Effector CD4-positive, alpha-beta T cell (primary cell): ENCODE measurements around the gene MPC1L.
A peak's percentile ranks its signal among the peaks of the same experiment; 100 is the strongest.

Experiments
- DNase-seq: peaks from one replicate; pipeline ENCODE4 v3.0.0-alpha.2; 2020

Gene MPC1L

DNA sequence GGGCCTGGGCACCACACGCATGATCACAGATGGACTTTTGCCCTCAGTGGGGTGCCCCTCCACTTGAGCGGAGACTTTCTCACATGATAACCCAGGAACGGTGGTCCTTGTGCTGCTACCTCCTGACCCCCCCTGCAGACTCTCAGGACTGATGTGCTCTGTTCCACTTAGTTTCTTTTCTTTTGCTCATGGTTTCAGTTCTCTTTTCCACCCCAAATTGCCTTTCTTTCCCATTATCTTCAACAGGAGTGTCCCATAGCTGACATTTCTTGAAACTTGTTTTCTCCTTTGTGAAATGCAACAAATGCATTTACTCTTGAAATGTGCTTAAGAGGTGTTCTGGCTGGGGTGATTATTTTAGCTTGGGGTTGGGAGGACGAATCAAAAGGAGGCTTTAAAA is 9.0 kb downstream of the MPC1L start:
- DNase-seq = no peak

DNA sequence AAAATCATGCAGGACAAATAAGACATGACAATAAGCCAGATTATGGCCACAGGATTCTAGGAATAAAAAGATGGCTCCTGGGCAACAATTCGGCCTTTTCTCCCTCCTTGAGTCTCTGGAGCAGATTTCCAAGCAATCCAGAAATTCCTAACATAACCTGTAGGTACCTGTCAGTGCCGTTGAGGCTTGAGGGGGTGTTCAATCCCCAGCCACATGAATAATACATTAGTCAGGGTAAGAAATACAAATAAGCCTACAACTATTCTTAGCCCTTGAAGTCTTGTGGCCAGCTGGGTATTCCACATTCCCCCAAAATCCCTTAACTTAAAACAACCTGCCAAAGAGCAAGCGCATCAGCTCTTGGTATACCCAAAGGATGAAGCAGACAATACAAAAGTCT is 14.5 kb downstream of the MPC1L start:
- DNase-seq = no peak

DNA sequence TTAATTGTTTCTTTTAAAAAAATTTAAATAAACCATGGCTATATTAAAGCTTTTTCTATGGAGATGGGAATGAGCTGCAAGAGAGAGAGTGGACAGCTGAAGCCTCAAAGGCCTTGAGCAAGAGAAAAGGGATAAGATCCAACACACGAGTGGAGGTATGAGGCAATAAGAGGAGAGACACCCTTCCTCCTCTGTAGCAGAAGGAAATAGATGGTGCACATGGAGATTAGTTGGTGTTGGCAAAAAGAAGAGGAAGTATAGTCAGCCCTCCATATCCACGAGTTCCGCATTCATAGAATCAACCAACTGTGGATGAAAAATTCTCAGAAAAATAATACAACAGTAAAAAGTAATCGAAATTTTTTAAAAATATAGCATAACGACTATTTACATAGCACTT is 20.9 kb downstream of the MPC1L start:
- no peak for DNase-seq

DNA sequence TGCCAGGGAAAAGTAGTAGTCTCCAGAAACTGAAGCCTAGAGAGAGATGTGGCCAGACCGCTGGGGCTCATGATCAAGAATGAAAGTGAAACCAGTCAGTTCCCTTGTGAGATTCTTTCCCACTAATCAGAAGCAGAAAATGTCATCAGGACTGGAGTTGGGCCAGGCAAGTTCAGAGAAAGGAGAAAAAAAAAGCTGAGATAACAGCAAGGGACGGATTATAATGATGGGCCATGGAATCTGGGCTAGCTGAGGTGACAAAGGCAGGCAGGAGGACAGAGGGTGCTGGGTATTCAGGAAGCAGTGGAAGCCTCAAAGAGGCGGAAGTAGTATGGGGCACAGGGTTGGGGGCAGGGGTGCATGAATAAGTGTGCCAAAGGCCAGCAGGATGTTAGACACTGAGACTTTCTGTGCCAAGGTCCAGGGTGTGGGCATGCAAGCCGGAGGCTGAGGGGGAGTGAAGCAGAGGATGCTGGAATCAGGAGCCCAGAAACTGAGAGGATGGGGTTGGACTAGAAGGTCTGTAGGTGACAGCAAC is 21.7 kb downstream of the MPC1L start:
- DNase-seq = peak; percentile 28

DNA sequence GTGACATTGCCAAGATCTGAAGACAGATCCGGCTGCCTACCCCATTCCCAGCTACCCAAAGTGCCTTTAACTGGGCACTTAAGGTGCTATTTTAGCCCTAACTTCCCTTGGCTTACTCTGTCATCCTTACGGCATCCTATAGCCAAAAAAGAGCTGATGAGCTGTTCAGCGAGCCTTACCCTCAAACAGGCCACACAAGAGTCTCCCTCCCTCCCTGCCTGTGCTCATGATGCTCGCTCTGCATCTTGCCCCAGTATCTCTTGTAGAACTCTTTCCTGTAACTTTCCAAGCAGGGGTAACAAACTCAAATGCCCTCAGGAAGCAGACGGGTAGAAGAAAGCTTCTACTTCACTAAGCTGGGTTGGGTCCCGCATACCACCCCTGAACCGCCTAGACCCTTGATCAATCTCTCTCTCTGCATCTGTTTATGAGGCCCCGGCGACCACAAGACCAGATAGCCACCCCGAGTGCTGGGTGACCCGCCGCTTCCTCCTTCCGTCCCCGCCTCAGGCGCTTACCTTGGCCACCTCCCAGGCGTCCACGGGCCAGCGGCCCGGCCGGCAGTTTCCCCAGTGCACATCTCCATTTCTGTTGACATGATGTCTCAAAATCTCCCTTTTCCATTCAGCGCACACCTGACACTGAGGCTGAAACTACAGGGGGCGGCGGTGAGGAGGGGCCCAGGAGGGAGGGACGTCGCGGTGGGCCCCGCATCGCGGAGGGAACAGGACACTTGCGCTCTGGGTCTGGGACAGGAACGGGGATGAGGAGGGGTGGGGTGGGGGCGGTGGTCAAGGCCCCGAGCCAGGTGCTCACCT is 23.5 kb downstream of the MPC1L start:
- peak; percentile 15 for DNase-seq

DNA sequence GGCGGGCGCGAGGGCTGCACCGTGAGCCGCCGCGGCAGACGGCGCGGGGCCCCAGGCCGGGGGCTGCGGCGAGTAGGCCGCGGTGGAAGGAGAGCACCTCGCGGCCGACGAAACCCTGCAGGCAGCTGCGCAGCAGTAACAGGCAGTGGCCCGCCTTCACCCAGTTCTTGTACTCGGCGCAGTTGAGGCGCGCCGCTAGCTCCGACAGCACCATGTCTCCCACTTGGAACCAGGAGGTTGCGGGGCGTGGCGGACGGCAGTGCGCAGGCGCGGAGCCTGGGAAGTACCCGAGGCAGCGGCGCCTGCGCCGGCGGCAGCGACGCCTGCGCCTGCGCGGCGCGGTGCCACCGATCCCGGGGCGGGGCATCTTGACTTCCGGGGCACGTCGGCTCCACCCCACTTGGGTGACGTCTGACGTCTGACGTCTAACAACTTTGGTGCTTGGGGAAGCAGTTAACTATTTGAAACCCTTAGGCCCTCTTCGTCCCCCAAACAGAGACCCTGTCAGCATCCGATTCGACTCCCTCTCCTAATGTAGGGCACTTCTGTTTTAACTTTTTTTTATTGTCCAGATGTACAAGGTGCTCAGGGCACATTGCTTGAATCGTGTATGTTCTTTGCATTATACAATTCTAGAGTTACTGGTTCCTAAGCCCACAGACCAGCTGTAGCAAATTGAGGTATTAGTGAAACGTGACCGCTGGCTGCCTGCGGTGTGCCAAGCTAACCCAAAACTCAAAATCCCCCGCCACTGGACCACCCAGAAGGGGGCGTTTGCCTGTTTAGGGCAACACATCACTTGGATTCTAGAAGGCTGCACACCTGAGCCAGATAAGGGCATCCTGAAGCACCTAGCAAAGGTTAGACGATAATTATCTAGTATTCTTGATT is 24.3 kb downstream of the MPC1L start, which contains the start of gene CXorf38:
Gene CXorf38 (minus strand): TSS at position 255 of the 891 bp plus-strand sequence. CDS start 41 bp downstream, at position 214.
- DNase-seq = peak; percentile 95

DNA sequence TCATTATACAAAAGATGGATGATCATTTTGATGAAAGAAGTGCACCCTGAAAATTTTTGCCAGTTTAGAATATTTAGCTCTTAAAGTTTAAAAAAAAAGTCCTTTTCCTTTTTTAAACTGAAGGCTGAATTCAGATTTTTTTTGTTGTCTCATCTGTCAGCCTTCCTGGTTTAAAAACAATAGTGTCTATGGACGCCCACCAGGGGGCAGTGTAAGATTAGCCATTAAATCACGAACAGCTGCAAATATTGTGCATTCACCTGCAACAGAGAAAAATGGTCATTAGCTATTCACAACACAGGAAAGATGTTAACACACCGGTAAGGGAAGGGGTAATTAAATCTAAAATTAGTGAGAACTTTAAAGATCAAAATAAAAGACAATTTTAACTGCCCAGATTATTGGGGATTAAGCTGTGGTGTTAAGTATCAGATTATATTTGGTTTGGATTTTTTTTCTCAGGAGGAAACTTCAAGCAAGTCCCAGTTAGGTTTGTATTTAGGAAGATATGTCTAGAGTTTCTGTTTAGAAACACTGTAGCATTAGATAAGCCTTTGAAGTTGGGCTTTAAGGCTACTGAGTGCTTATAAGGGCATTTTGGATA is 28.5 kb downstream of the MPC1L start:
- DNase-seq = peak; percentile 76

DNA sequence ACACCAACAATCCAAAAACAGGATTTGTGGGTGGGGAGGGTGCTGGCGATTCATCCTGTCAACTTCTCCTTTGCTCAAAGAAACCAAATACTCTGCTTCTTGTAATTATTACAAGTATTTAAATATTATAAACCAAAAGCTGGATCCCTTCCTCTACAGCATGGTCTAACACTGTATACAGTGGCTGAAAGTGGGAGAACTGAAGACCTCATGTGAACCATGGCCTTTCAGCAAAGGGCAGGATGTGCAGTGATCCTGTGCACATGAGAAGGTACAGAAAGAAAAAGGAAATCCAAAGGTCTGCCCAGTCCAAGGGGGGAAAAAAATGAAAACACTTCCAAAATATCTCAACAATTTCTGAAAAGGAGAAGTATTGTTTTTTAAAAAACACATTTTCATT is 29.4 kb downstream of the MPC1L start:
- no peak for DNase-seq

DNA sequence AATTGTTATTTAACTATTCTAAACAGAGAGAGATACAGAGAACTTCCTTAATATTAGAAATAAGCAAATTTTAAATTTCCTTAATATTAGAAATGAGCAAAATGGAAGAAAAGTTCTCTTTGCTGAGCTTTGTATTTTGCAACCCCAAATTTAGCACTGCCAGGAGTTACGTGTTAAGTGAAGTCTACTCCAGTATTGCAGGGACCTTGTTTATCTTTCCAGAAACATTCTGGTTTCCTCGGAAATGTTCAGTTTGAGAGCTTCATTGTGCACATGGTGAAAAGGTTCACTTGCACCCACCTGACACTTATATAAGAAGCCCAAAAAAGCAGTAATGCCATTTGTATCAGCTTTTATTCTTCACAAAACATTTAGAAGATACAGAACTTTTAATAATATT is 30.3 kb downstream of the MPC1L start:
- no peak for DNase-seq

DNA sequence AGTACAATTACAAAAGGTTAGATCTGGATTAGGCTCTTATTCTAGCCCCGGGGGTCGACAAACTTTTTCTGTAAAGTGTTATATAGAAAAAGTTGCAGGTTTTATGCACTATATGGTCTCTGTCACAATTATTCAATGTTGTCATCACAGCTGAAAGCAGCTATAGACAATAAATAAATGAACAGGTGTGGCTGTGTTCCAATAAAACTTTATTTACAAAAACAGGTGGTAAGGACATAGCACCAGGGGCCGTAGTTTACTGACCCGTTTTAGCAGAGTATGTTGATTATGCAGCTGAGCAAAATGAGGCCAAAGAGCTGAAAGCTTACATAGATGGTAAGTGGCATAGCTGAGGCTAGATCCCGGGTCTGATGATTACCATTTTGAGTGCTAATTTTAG is 37.2 kb downstream of the MPC1L start:
- DNase-seq = no peak

DNA sequence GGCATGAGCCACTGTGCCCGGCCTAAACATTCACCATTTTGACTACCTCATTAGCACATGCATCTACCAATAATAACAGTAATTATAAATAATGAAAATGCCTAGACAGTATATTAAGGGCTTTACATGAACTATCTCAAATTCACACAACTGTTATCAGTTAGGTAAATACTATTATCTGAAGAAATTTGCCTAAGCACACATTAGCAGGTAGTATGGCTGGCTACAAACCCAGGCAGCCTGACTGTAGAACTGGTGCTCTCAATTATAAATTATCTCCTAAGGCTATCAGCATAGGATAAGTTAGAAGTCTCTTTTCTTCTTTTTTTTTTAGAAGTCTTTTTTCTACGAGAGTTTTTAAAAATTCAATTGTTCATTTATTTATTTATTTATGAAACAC is 38.3 kb downstream of the MPC1L start:
- no peak for DNase-seq

DNA sequence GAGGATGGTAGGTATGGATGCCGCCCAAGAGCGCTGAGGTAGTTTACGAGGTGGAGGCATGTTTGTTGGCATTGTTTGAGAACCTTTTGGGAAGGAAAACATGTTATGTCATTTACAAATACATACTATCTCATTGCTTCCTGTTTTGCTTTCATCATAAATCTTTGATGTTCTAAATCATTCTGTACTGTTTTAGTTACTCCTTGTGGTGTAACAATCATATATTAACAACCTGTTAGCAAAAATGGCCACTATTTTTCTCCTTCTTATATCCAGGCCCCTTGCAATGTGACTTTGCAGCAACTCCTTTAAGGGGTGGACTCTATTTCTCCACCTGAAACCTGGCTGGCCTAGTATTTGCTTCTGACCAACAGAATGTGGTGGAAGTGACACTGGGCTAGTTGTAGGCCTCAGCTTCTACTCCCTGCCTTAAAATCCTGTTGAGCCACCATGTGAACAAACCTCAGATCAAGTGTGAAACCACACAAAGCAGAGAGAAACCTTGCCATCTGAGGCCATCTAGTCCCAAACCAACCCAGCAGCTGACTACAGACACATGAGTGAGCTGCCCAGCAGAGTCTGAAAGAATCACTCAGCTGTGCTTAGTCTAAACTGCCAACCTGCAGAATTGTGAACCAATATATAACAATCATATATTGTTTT is 40.0 kb downstream of the MPC1L start:
- DNase-seq = no peak

DNA sequence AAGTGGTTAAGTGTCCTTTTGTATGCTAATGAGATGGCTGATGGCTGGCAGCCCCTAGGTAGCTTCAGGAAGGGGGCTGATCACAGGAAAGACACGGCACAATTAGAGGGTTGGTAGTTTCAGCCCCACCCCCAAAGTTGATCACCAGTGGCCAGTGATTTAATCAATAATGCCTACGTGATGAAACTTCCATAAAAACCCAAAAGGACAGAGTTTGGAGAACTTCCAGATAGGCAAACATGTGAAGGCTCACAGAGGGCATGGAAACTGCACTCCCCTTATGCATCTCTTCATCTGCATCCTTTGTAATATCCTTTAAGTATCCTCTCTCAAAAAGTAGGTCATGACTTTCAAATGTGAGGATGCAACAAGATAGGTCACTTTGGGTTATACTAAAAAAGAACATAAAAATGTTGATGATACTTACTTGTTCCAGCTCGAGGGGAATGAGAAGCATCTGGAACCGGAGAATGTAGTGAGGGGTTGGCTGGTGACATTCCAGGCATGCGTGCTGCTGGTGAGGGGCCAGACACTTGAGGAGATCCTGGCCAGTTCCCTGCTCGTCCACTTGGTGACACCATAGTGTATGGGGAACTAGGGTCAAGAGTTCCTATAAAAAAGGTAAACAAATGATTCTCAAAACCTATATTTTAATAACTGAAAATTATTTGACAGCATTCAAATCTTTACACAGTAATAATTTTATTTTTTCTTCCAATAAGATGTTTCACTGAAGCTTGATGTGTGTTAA is 40.8 kb downstream of the MPC1L start:
- DNase-seq = no peak

DNA sequence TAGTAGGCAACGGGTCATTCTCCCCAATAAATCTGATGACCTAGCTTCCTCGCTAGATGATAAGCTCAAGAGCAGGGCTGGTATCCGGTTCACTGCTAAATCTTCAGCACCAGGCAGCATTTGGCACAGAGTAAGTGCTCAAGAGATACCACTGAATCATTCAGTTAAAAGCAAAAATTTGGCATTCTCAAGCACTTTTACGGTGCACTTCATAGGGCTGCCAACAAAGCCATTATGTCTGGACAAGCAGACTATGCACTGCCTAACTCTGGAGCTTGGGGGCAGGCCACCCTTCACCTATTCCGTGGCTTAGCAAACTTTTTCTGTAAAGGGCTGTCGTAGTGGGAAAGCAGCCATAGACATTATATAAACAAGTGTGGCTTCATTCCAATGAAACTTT is 47.9 kb downstream of the MPC1L start:
- DNase-seq = no peak
